ENCODE results near the gene ST3GAL5.

The ST3GAL5 gene

GRCh38 chr2:85787282-85787980 is 101.4 kb downstream of the ST3GAL5 start:
- DNase-seq: no peak

Data from femur (tissue), 1 donor.